ENCODE results near the gene OR14K1.

DNA sequence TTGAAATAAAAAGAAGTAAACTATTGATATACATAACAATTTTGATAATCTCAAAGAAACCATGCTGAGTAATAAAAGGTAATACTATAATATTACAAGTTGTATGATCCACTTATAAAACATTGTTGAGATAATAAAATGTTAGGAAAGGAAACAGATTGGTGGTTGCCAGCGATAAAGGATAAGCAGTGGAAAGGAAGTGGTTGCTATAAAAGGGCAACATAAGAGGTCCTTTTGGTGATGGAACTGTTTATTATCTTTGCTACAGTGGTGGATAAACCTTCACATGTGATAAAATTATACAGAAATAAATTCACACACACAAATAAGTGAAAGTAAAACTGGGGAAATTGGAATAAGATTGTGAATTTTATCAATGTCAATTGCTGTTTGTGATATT, 37.1 kb upstream of the OR14K1 start:
- no peak for TF ChIP-seq CTCF (conservative IDR thresholded peaks at IDR 0.05; ENCODE audit: low read depth in 2 of 2)
- no peak for TF ChIP-seq POLR2AphosphoS5 (IDR thresholded peaks at IDR 0.05; ENCODE audit: low read depth)
- no peak for TF ChIP-seq NANOG (IDR thresholded peaks at IDR 0.05; ENCODE audit: borderline replicate concordance)
- TF ChIP-seq EZH2 (IDR thresholded peaks at IDR 0.05; ENCODE audit: low read depth, unreplicated experiment) = no peak
- TF ChIP-seq, protein P1, sequence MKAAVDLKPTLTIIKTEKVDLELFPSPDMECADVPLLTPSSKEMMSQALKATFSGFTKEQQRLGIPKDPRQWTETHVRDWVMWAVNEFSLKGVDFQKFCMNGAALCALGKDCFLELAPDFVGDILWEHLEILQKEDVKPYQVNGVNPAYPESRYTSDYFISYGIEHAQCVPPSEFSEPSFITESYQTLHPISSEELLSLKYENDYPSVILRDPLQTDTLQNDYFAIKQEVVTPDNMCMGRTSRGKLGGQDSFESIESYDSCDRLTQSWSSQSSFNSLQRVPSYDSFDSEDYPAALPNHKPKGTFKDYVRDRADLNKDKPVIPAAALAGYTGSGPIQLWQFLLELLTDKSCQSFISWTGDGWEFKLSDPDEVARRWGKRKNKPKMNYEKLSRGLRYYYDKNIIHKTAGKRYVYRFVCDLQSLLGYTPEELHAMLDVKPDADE (IDR thresholded peaks at IDR 0.05) = no peak
- no peak for TF ChIP-seq EZH2phosphoT487 (IDR thresholded peaks at IDR 0.05; ENCODE audit: unreplicated experiment)
- TF ChIP-seq JUNB (IDR thresholded peaks at IDR 0.05; ENCODE audit: unreplicated experiment) = no peak
- no peak for TF ChIP-seq ZNF331 (CRISPR knock-in tag; IDR thresholded peaks at IDR 0.05; ENCODE audit: low read depth)
- TF ChIP-seq, protein P2, sequence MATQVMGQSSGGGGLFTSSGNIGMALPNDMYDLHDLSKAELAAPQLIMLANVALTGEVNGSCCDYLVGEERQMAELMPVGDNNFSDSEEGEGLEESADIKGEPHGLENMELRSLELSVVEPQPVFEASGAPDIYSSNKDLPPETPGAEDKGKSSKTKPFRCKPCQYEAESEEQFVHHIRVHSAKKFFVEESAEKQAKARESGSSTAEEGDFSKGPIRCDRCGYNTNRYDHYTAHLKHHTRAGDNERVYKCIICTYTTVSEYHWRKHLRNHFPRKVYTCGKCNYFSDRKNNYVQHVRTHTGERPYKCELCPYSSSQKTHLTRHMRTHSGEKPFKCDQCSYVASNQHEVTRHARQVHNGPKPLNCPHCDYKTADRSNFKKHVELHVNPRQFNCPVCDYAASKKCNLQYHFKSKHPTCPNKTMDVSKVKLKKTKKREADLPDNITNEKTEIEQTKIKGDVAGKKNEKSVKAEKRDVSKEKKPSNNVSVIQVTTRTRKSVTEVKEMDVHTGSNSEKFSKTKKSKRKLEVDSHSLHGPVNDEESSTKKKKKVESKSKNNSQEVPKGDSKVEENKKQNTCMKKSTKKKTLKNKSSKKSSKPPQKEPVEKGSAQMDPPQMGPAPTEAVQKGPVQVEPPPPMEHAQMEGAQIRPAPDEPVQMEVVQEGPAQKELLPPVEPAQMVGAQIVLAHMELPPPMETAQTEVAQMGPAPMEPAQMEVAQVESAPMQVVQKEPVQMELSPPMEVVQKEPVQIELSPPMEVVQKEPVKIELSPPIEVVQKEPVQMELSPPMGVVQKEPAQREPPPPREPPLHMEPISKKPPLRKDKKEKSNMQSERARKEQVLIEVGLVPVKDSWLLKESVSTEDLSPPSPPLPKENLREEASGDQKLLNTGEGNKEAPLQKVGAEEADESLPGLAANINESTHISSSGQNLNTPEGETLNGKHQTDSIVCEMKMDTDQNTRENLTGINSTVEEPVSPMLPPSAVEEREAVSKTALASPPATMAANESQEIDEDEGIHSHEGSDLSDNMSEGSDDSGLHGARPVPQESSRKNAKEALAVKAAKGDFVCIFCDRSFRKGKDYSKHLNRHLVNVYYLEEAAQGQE (IDR thresholded peaks at IDR 0.05; ENCODE audit: unreplicated experiment) = no peak
- TF ChIP-seq CREB1 (CRISPR knock-in tag; IDR thresholded peaks at IDR 0.05; ENCODE audit: low read depth) = no peak
- no peak for TF ChIP-seq STAT1 (IDR thresholded peaks at IDR 0.05; ENCODE audit: unreplicated experiment)
- TF ChIP-seq, protein P3, sequence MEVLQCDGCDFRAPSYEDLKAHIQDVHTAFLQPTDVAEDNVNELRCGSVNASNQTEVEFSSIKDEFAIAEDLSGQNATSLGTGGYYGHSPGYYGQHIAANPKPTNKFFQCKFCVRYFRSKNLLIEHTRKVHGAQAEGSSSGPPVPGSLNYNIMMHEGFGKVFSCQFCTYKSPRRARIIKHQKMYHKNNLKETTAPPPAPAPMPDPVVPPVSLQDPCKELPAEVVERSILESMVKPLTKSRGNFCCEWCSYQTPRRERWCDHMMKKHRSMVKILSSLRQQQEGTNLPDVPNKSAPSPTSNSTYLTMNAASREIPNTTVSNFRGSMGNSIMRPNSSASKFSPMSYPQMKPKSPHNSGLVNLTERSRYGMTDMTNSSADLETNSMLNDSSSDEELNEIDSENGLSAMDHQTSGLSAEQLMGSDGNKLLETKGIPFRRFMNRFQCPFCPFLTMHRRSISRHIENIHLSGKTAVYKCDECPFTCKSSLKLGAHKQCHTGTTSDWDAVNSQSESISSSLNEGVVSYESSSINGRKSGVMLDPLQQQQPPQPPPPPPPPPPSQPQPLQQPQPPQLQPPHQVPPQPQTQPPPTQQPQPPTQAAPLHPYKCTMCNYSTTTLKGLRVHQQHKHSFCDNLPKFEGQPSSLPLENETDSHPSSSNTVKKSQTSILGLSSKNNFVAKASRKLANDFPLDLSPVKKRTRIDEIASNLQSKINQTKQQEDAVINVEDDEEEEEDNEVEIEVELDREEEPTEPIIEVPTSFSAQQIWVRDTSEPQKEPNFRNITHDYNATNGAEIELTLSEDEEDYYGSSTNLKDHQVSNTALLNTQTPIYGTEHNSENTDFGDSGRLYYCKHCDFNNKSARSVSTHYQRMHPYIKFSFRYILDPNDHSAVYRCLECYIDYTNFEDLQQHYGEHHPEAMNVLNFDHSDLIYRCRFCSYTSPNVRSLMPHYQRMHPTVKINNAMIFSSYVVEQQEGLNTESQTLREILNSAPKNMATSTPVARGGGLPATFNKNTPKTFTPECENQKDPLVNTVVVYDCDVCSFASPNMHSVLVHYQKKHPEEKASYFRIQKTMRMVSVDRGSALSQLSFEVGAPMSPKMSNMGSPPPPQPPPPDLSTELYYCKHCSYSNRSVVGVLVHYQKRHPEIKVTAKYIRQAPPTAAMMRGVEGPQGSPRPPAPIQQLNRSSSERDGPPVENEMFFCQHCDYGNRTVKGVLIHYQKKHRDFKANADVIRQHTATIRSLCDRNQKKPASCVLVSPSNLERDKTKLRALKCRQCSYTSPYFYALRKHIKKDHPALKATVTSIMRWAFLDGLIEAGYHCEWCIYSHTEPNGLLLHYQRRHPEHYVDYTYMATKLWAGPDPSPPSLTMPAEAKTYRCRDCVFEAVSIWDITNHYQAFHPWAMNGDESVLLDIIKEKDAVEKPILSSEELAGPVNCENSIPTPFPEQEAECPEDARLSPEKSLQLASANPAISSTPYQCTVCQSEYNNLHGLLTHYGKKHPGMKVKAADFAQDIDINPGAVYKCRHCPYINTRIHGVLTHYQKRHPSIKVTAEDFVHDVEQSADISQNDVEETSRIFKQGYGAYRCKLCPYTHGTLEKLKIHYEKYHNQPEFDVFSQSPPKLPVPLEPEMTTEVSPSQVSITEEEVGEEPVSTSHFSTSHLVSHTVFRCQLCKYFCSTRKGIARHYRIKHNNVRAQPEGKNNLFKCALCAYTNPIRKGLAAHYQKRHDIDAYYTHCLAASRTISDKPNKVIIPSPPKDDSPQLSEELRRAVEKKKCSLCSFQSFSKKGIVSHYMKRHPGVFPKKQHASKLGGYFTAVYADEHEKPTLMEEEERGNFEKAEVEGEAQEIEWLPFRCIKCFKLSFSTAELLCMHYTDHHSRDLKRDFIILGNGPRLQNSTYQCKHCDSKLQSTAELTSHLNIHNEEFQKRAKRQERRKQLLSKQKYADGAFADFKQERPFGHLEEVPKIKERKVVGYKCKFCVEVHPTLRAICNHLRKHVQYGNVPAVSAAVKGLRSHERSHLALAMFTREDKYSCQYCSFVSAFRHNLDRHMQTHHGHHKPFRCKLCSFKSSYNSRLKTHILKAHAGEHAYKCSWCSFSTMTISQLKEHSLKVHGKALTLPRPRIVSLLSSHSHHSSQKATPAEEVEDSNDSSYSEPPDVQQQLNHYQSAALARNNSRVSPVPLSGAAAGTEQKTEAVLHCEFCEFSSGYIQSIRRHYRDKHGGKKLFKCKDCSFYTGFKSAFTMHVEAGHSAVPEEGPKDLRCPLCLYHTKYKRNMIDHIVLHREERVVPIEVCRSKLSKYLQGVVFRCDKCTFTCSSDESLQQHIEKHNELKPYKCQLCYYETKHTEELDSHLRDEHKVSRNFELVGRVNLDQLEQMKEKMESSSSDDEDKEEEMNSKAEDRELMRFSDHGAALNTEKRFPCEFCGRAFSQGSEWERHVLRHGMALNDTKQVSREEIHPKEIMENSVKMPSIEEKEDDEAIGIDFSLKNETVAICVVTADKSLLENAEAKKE (CRISPR knock-in tag; IDR thresholded peaks at IDR 0.05) = no peak
- no peak for TF ChIP-seq ZNF114 (CRISPR knock-in tag; IDR thresholded peaks at IDR 0.05)
